Measurements from ENCODE around the gene EEF2K.

DNA sequence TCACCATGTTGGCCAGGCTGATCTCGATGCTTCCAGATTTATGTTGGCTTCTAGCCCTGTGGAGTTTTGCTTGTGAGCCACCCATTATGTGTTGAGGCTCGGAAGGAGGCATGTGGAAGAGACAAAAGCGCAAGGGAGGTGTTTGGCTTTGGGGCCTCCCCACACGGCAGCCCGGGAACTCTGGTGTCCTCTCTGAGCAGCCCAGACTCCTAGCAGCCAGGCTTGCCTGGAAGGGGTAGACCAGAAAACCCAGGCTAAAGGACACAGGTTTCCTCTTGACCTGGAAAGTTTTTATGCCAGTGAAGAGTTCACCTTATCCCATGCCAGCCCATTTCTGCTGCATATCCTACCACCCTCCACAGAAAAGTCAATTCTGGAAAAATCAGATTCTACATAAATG is 22.7 kb upstream of the EEF2K start:
- TF ChIP-seq CTCF (CRISPR knock-in tag; IDR thresholded peaks at IDR 0.05): no peak
- TF ChIP-seq EP300 (IDR thresholded peaks at IDR 0.05; ENCODE audit: low read depth in 2 of 2, low read length in 2 of 2): no peak
- no peak for TF ChIP-seq EP300 (CRISPR knock-in tag; IDR thresholded peaks at IDR 0.05; ENCODE audit: borderline replicate concordance)
- no peak for TF ChIP-seq POLR2A (IDR thresholded peaks at IDR 0.05; ENCODE audit: insufficient read depth in 1 of 2, low read depth in 2 of 2, low read length in 2 of 2)
- no peak for TF ChIP-seq ZNF24 (IDR thresholded peaks at IDR 0.05)
- TF ChIP-seq CREB3 (CRISPR knock-in tag; IDR thresholded peaks at IDR 0.05): no peak
- no peak for TF ChIP-seq ZNF547 (CRISPR knock-in tag; IDR thresholded peaks at IDR 0.05)
- TF ChIP-seq CBX2 (IDR thresholded peaks at IDR 0.05; ENCODE audit: low read depth, low read length): no peak
- no peak for TF ChIP-seq CBX2 (CRISPR knock-in tag; IDR thresholded peaks at IDR 0.05; ENCODE audit: low read depth)
- TF ChIP-seq RAD51 (IDR thresholded peaks at IDR 0.05; ENCODE audit: borderline replicate concordance): no peak

All from HepG2 (cell line).